Embryonic facial prominence (tissue), 1 donor: Measurements from ENCODE around the gene CDK11A.
A peak's percentile ranks its signal among the peaks of the same experiment; 100 is the strongest.
"Not testable (repeated sequence)": the region's sequence is repeated elsewhere in the genome, so short reads cannot be mapped to it uniquely, and the experiment has no call there.

ENCODE experiments used
- DNase-seq: peaks from one replicate; pipeline ENCODE4 v3.0.0-alpha.2; 2016; ENCODE audit errors: extremely low spot score

Gene CDK11A

DNA sequence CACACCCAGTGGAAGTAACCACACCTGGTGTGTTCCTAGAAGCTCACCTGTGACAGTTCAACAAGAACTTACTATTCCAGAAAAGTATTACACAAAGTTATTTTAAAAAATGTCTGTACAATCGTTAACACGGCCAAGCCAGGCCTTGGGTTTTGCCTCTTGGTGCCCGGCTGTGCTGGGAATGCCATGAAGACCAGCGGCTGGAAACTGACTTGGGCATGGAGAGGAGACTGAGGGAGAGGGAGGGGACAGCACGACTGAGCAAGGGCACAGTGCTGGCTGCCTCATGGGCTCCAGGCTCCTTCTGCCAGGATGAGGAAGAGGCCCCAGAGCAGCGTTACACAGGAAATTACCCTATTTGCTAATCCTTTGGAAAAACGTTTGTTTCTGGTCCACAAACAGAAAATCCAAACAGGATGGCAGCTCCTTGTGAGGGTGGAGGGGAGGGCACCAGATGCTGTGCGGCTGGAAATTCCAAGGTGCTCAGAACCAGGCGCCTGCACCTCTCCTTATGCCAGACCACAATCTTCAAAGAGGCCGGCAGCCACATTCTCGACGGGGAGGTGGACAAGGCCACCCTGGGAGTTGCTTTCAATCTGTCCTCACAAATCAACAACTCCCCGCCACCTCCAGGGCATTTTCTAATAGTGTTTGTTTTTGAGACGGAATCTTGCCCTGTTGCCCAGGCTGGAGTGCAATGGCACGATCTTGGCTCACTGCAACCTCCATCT, 61.2 kb downstream of the CDK11A start:
- DNase-seq, result not testable (repeated sequence)

DNA sequence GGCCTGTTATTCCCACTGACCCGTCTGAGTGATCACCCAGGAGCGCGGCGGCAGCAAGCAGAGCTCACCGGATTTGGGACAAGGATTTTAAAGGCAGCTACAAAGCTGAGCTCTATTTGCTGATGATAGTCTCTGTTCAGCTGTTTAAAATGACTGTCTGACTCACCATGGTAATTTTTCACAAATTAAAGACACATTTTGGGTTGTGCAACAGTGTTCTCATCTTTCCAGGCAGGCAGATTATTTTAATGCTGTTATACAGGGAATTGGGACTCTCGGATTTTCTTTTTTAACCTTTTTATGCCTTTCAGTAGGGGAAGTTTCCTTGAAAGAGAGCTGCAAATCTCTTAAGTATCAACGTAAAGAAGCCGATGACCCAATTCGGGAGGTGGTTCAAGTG, 61.8 kb downstream of the CDK11A start:
- DNase-seq, result not testable (repeated sequence)

DNA sequence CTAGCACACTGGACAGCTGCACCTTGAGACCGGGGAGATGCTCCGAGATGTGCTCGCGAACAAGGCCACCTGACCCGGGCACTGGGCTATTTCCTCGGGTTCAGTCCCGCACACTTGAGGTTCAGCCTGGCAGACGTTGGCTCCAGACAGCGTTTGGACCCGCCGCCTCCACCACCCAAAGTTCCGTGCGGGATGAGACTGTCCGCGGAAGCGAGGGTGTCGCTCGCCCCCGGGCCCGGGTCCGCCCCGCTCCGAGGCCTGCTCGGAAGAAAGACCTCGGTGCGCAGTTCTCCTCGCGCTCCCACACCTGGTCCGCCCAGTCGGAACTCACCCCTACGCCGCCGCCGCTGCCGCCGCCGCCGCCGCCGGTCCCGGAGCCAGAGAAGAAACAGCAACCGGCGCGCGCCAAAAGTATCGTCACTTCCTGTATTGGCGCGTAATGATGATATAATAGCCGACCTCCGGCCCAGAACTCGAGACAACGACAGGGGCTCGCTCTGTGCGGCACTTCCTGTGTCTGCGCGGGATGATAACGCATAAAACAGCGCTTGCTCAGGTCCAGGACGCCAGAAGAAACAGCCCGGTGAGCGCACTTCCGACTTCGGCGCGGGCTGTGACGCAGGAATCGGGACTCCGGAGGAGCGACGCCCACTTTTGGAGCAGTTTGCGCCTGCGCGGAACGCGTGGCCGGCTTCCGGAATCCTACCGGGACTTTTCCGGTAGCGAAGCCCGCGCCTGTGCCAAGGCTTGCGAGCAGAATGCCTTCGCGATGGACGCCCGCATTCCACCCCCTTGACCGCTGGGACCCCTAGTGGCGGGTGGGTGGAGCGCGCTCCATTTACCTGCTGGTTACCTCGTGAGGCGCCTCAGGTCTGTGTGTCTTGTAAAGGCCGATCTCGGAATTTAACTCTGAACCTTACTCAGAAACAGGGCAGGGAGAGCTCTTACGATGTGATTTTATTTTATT, 65.3 kb downstream of the CDK11A start, which contains the start of gene CDK11B:
Gene CDK11B (minus strand): TSS at position 422 of the 967 bp plus-strand sequence. CDS start 1,519 bp downstream, outside the sequence.
- peak; percentile 94 for DNase-seq
